SU-DHL-6 (cell line): ENCODE data around the gene DRGX.

Source experiments
- CTCF ChIP-seq: fragments of 200-600 bp; sonication (generic); IDR thresholded peaks from one replicate; pipeline ENCODE4 v1.5.1; 2017; ENCODE audit warnings: antibody characterized with exemption, mild to moderate bottlenecking, low read length, moderate library complexity; ENCODE audit not compliant: insufficient read depth, poor library complexity, severe bottlenecking
- EZH2phosphoT487 ChIP-seq: fragments of 200-600 bp; sonication (generic), shearing (Covaris generic); conservative IDR thresholded peaks from 2 replicates; pipeline ENCODE4 v1.6.1; 2018; ENCODE audit warnings: mild to moderate bottlenecking, antibody characterized with exemption, low read length, moderate library complexity, mixed read lengths

- TF ChIP-seq CTCF (no peak), EZH2phosphoT487 (no peak)
Observed at GRCh38 chr10:49318028-49318427, 77.9 kb downstream of the DRGX start.
